Lower lobe of right lung (tissue), 2 donors: ENCODE results near the gene SLC26A6. TPM values are rescaled to one million over a fixed set of nuclear protein-coding genes. Genes with fewer than 3 reads are reported as not detected.

Experiments
- ATAC-seq, 2 donors: fragments of 200-7000 bp; cut with Tn5 transposase; one replicate each; pipeline ENCODE4 v1.9.1; 2020 to 2022; ENCODE audit warnings: mild to moderate bottlenecking in 2 of 2, moderate library complexity in 2 of 2
- DNase-seq: peaks from one replicate; pipeline ENCODE4 v3.0.0-alpha.2; 2020
- H3K27ac ChIP-seq: fragments of 200-600 bp; one replicate; pipeline ENCODE4 v1.8.0; 2022
- H3K27me3 ChIP-seq: fragments of 200-600 bp; one replicate; pipeline ENCODE4 v1.8.0; 2022; ENCODE audit warnings: low read depth
- H3K36me3 ChIP-seq: fragments of 200-600 bp; one replicate; pipeline ENCODE4 v1.8.0; 2022; ENCODE audit warnings: mild to moderate bottlenecking
- H3K4me1 ChIP-seq: fragments of 200-600 bp; one replicate; pipeline ENCODE4 v1.8.0; 2022
- H3K4me3 ChIP-seq: fragments of 200-600 bp; one replicate; pipeline ENCODE4 v1.8.0; 2022; ENCODE audit warnings: mild to moderate bottlenecking
- H3K9me3 ChIP-seq: fragments of 200-600 bp; one replicate; pipeline ENCODE4 v1.8.0; 2022
- intact Hi-C: fragments of 100-400 bp; cut with DNase I; formaldehyde crosslinking; loops from one replicate; pipeline ENCODE4 v1.11.0; 2022
- total RNA-seq: library from RNA; stranded (reverse); fragmentation: NEBNext Ultra II Directional; extraction: Animal tissue kit (Norgen Biotek cat#: 25700); gene quantifications from one replicate; pipeline ENCODE4 v1.2.1, GENCODE V29; 2021
- TF ChIP-seq, protein P1 (sequence below): fragments of 200-600 bp; IDR thresholded peaks from one replicate; pipeline ENCODE4 v1.8.0; 2022; ENCODE audit warnings: antibody characterized with exemption, mild to moderate bottlenecking
- donor health status: DM: no; HTN: yes; CAD: no; lungs with severe emphysema.

The SLC26A6 gene
- total RNA-seq, 1 donor from 2014 or later, result 20.8 TPM

- Histone ChIP-seq H3K36me3 (peaks cover 2% of the 10 kb centered on the region), H3K9me3 (no peaks in the 10 kb centered on the region), H3K27ac (no peak overlapping the region), H3K27me3 (peaks cover 23% of the 10 kb centered on the region), H3K4me3 (no peak overlapping the region), H3K4me1 (no peaks in the 10 kb centered on the region)
- intact Hi-C loops, result no loop called here
- DNase-seq (no peak), ATAC-seq (no peak)
- TF ChIP-seq, protein P1, sequence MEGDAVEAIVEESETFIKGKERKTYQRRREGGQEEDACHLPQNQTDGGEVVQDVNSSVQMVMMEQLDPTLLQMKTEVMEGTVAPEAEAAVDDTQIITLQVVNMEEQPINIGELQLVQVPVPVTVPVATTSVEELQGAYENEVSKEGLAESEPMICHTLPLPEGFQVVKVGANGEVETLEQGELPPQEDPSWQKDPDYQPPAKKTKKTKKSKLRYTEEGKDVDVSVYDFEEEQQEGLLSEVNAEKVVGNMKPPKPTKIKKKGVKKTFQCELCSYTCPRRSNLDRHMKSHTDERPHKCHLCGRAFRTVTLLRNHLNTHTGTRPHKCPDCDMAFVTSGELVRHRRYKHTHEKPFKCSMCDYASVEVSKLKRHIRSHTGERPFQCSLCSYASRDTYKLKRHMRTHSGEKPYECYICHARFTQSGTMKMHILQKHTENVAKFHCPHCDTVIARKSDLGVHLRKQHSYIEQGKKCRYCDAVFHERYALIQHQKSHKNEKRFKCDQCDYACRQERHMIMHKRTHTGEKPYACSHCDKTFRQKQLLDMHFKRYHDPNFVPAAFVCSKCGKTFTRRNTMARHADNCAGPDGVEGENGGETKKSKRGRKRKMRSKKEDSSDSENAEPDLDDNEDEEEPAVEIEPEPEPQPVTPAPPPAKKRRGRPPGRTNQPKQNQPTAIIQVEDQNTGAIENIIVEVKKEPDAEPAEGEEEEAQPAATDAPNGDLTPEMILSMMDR, result no peak
These were observed 42.7 kb downstream of the SLC26A6 start for GRCh38 chr3:48592519-48593087.

- DNase-seq, result no peak
- H3K27me3 ChIP-seq, result peaks cover 23% of the 10 kb centered on the region
- intact Hi-C loops, result no loop called here
These were observed 43.3 kb downstream of the SLC26A6 start for GRCh38 chr3:48591886-48592518.

DNA sequence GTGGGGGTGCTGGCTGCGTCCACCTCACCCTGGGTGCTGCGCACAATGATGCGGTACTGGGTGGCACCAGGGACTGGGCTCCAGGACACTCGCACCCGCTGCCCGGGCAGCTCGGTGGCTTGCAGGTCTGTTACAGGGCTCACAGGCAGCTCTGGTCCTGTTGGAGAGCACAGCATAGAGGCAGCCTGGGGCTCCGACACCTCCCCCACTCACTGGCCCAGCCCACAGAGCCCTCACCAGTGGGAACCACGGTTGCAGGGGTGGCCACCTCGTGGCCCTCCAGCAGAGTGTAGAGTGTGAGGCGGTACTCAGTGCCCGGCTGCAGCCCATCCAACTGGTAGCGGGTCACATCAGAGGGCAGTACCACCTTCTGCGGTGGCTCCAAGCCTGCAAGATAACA is 43.8 kb downstream of the SLC26A6 start:
- H3K4me1 ChIP-seq, result no peaks in the 10 kb centered on the region
- DNase-seq (no peak), ATAC-seq (no peak)
- no peak overlapping the region for H3K4me3 ChIP-seq
- no peak overlapping the region for H3K27ac ChIP-seq
- H3K9me3 ChIP-seq, result no peaks in the 10 kb centered on the region
- intact Hi-C loops, result no loop called here
- TF ChIP-seq, protein P1, result no peak
- H3K36me3 ChIP-seq, result no peaks in the 10 kb centered on the region
- H3K27me3 ChIP-seq, result peaks cover 23% of the 10 kb centered on the region

More at GRCh38 chr3:48591886-48592518, 43.3 kb downstream of the SLC26A6 start:
- no peaks in the 10 kb centered on the region for H3K36me3 ChIP-seq
- no peaks in the 10 kb centered on the region for H3K9me3 ChIP-seq
- no peak overlapping the region for H3K27ac ChIP-seq
- no peaks in the 10 kb centered on the region for H3K4me1 ChIP-seq
- H3K4me3 ChIP-seq, result no peak overlapping the region
- no peak for ATAC-seq
- TF ChIP-seq, protein P1, result no peak

DNA sequence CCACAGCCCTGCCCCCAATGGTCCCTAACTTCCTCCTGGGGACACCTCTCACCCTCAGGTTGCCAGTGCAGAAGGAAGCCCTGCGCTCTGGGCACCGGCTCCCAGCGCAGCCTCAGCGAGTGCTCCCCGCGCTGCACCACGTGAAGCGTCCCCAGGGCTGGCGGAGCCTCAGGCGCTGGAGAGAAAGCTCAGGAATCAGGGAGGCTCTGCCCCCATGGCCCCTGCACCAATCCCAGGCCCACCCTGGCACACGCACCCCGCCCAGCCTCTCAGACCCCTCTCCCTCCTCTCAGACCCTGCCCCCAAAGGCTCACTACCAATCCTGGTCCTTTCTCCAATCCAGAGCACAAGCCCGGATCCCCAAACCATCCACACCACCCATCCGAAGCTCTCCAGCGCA is 47.0 kb downstream of the SLC26A6 start:
- intact Hi-C loops, result no loop called here
- no peak for DNase-seq
- H3K36me3 ChIP-seq, result no peaks in the 10 kb centered on the region
- no peak overlapping the region for H3K27ac ChIP-seq
- TF ChIP-seq, protein P1, result no peak
- H3K4me3 ChIP-seq, result no peak overlapping the region
- H3K9me3 ChIP-seq, result no peaks in the 10 kb centered on the region
- ATAC-seq, result no peak
- peaks cover 5% of the 10 kb centered on the region for H3K27me3 ChIP-seq
- no peaks in the 10 kb centered on the region for H3K4me1 ChIP-seq

- Histone ChIP-seq H3K36me3 (no peaks in the 10 kb centered on the region), H3K4me3 (no peak overlapping the region), H3K9me3 (no peaks in the 10 kb centered on the region), H3K27ac (no peak overlapping the region), H3K4me1 (no peaks in the 10 kb centered on the region), H3K27me3 (peaks cover 5% of the 10 kb centered on the region)
- no peak for ATAC-seq
- TF ChIP-seq, protein P1, result no peak
- intact Hi-C loops, result no loop called here
- DNase-seq, result no peak
These were observed 47.6 kb downstream of the SLC26A6 start for GRCh38 chr3:48587686-48588085.
